ENCODE measurements around the gene RMC1. TPM values are rescaled to one million over a fixed set of nuclear protein-coding genes. Genes with fewer than 3 reads are reported as not detected.
A peak's percentile ranks its signal among the peaks of the same experiment; 100 is the strongest.

The RMC1 gene
- total RNA-seq, 1 experiment from 2014 or later = 24.7 TPM

DNA sequence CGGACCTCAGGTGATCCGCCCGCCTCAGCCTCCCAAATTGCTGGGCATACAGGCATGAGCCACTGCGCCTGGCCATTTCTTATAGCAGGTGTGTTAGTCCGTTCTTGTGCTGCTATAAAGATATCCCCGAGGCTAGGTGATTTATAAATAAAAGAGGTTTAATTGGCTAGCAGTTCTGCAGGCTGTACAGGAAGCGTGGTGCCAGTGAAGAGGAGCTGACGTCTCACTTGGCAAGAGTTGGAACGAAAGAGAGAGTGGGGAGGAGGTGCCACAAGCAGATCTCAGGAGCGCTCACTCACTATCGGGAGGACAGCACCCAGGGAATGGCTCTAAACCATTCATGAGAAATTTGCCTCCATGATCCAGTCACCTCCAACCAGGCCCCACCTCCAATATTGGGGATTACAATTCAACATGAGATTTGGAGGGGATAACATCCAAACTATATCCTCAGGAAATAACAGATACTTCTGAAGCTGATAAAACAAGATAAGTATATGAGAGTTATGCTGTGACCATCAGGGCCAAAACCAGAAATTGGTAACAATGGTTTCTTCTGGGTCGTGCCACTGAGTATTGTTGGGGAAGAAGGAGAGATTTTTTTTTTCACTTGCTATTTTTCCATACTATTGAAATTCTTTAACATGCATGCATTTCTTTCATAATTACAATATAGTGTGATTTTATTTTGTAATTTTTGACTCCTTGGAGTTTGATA is 7.4 kb upstream of the RMC1 start:
- intact Hi-C loops (cut with micrococcal nuclease) = no loop called here
- peak; percentile 12 for DNase-seq (ENCODE audit: unreplicated experiment)

DNA sequence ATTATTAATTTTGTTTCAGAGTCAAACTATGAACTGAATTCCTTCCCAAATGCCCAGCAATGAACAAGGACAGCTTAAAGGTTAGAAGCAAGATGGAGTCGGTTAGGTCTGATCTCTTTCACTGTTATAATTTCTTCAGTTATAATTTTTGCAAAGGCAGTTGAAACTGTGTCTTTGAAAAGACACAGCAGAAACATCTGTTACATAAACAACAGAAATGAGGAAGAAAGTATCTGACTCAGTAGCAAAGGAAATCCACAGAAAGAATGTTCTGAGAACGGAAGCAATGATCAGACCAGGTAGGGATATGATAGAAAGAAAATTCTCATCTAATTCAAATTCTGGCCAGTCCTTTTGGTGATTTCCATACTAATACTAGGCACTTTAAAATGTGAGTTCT is 5.2 kb upstream of the RMC1 start:
- H3K36me3 Mint-ChIP-seq (ENCODE audit: insufficient read depth, unreplicated experiment) = no peaks in the 10 kb centered on the region
- ChIA-PET CTCF (interaction anchor here (0.5 to 1.7 kb wide), 16 partner anchors 10 to 871 kb away, joined by 3 to 12 read pairs (median 4); no protein-coding TSS in a partner anchor), POLR2A (interaction anchor here (1.2 to 1.8 kb wide), 4 partner anchors 15 to 206 kb away, joined by 3 to 6 read pairs (median 4); partner anchors contain the start of gene RIOK3)
- TF ChIP-seq, protein P1, sequence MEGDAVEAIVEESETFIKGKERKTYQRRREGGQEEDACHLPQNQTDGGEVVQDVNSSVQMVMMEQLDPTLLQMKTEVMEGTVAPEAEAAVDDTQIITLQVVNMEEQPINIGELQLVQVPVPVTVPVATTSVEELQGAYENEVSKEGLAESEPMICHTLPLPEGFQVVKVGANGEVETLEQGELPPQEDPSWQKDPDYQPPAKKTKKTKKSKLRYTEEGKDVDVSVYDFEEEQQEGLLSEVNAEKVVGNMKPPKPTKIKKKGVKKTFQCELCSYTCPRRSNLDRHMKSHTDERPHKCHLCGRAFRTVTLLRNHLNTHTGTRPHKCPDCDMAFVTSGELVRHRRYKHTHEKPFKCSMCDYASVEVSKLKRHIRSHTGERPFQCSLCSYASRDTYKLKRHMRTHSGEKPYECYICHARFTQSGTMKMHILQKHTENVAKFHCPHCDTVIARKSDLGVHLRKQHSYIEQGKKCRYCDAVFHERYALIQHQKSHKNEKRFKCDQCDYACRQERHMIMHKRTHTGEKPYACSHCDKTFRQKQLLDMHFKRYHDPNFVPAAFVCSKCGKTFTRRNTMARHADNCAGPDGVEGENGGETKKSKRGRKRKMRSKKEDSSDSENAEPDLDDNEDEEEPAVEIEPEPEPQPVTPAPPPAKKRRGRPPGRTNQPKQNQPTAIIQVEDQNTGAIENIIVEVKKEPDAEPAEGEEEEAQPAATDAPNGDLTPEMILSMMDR (IDR thresholded peaks at IDR 0.05; ENCODE audit: unreplicated experiment) = no peak
- no peak overlapping the region for H3K4me3 Mint-ChIP-seq (ENCODE audit: unreplicated experiment)
- no peaks in the 10 kb centered on the region for H3K27me3 Mint-ChIP-seq (ENCODE audit: insufficient read depth, unreplicated experiment)
- H3K27ac Mint-ChIP-seq (ENCODE audit: low read depth, unreplicated experiment) = no peak overlapping the region
- H3K9me3 Mint-ChIP-seq (ENCODE audit: unreplicated experiment) = no peaks in the 10 kb centered on the region
- intact Hi-C loops (cut with micrococcal nuclease) = loop anchor here (2.0 kb wide), 1 partner anchor 315 kb away; no protein-coding TSS in a partner anchor
- peaks cover 12% of the 10 kb centered on the region for H3K4me1 Mint-ChIP-seq (ENCODE audit: insufficient read depth, unreplicated experiment)
- no peak for DNase-seq (ENCODE audit: unreplicated experiment)
- BruUV-seq (replicated peaks) = no TSS peak

More for the DNA sequence above, 7.4 kb upstream of the RMC1 start:
- H3K9me3 Mint-ChIP-seq (ENCODE audit: unreplicated experiment) = no peaks in the 10 kb centered on the region
- H3K4me1 Mint-ChIP-seq (ENCODE audit: insufficient read depth, unreplicated experiment) = peaks cover 6% of the 10 kb centered on the region
- no peaks in the 10 kb centered on the region for H3K36me3 Mint-ChIP-seq (ENCODE audit: insufficient read depth, unreplicated experiment)
- no TSS peak for BruUV-seq (replicated peaks)
- no peaks in the 10 kb centered on the region for H3K27me3 Mint-ChIP-seq (ENCODE audit: insufficient read depth, unreplicated experiment)
- H3K27ac Mint-ChIP-seq (ENCODE audit: low read depth, unreplicated experiment) = no peak overlapping the region
- TF ChIP-seq, protein P1 (IDR thresholded peaks at IDR 0.05; ENCODE audit: unreplicated experiment) = no peak
- no peak overlapping the region for H3K4me3 Mint-ChIP-seq (ENCODE audit: unreplicated experiment)
- ChIA-PET POLR2A (interaction anchor here (0.9 to 1.6 kb wide), 4 partner anchors 9 to 43 kb away, joined by 3 to 6 read pairs (median 4); partner anchors contain the start of gene RIOK3), CTCF (interaction anchor here (0.5 to 0.7 kb wide), 4 partner anchors 30 to 260 kb away, joined by 3 to 5 read pairs (median 4); no protein-coding TSS in a partner anchor)

GRCh38 chr18:23498877-23499276 is 4.4 kb upstream of the RMC1 start:
- intact Hi-C loops (cut with micrococcal nuclease) = loop anchor here (1.0 to 2.0 kb wide), 3 partner anchors 88 to 314 kb away; no protein-coding TSS in a partner anchor

More at GRCh38 chr18:23498877-23499276, 4.4 kb upstream of the RMC1 start:
- Mint-ChIP-seq H3K4me3 (ENCODE audit: unreplicated experiment) (no peak overlapping the region), H3K9me3 (ENCODE audit: unreplicated experiment) (no peaks in the 10 kb centered on the region), H3K36me3 (ENCODE audit: insufficient read depth, unreplicated experiment) (no peaks in the 10 kb centered on the region), H3K4me1 (ENCODE audit: insufficient read depth, unreplicated experiment) (peaks cover 12% of the 10 kb centered on the region), H3K27me3 (ENCODE audit: insufficient read depth, unreplicated experiment) (no peaks in the 10 kb centered on the region), H3K27ac (ENCODE audit: low read depth, unreplicated experiment) (no peak overlapping the region)
- CTCF ChIA-PET = interaction anchor here (0.6 to 1.7 kb wide), 10 partner anchors 11 to 205 kb away, joined by 3 to 12 read pairs (median 4); no protein-coding TSS in a partner anchor
- peak; percentile 76 for DNase-seq (ENCODE audit: unreplicated experiment)
- POLR2A ChIA-PET = interaction anchor here (0.6 to 1.8 kb wide), 5 partner anchors 15 to 205 kb away, joined by 3 to 6 read pairs (median 5); partner anchors contain the start of gene RIOK3
- no TSS peak for BruUV-seq (replicated peaks)
- TF ChIP-seq, protein P1 (IDR thresholded peaks at IDR 0.05; ENCODE audit: unreplicated experiment) = peak; percentile 87

Data from MCF 10A (cell line).